Right lobe of liver (tissue), 6 donors: ENCODE results near the gene TMEM50B. TPM values are rescaled to one million over a fixed set of nuclear protein-coding genes. Genes with fewer than 3 reads are reported as not detected.
"Not testable (repeated sequence)": the region's sequence is repeated elsewhere in the genome, so short reads cannot be mapped to it uniquely, and the experiment has no call there.

Source experiments
- ATAC-seq, 4 donors: fragments of 200-7000 bp; cut with Tn5 transposase; one replicate each; pipeline ENCODE4 v1.9.1; 2020; ENCODE audit warnings: mild to moderate bottlenecking in 4 of 4, moderate library complexity in 4 of 4
- DNase-seq, 3 donors: peaks; one replicate each; pipeline ENCODE4 v3.0.0-alpha.2; 2020
- H3K27ac ChIP-seq, 3 donors: fragments of 200-600 bp; one replicate each; pipeline ENCODE4 v1.8.0; 2022
- H3K27me3 ChIP-seq, 2 donors: fragments of 200-600 bp; one replicate each; pipeline ENCODE4 v1.8.0; 2022
- H3K36me3 ChIP-seq, 4 donors: fragments of 200-600 bp; sonication (generic) in 1 of 4; one replicate each; pipeline versions ENCODE4 v1.5.1 to v1.8.0; 2017 to 2022; ENCODE audit warnings: control low read depth in 1 of 4
- H3K4me1 ChIP-seq, 4 donors: fragments of 200-600 bp; sonication (generic) in 1 of 4; one replicate each; pipeline versions ENCODE4 v1.5.1 to v1.8.0; 2017 to 2022; ENCODE audit warnings: control low read depth in 1 of 4
- H3K4me3 ChIP-seq, 3 donors: fragments of 200-600 bp; one replicate each; pipeline ENCODE4 v1.8.0; 2022
- H3K9me3 ChIP-seq, 4 donors: fragments of 200-600 bp; sonication (generic) in 1 of 4; one replicate each; pipeline versions ENCODE4 v1.5.1 to v1.8.0; 2017 to 2022; ENCODE audit warnings: control low read depth in 1 of 4
- CTCF ChIP-seq, 4 donors: fragments of 200-600 bp in 3 of 4; fragments of 450-650 bp in 1 of 4; IDR thresholded peaks; one replicate each; pipeline versions ENCODE4 v1.5.1 to v1.8.0; 2016 to 2022; ENCODE audit warnings: antibody characterized with exemption in 4 of 4, mild to moderate bottlenecking in 2 of 4
- POLR2A ChIP-seq: fragments of 450-650 bp; IDR thresholded peaks from one replicate; pipeline ENCODE4 v1.6.1; 2017; ENCODE audit warnings: antibody characterized with exemption, mild to moderate bottlenecking
- WGBS: methylation state at CpG from one replicate; pipeline ENCODE4 v1.1.6; 2018; ENCODE audit warnings: low coverage, low lambda C conversion rate; ENCODE audit not compliant: insufficient coverage; ENCODE audit errors: missing lambda C conversion rate; 5-methylcytosine and 5-hydroxymethylcytosine counted together
- intact Hi-C, 2 donors: fragments of 100-400 bp; cut with DNase I; formaldehyde crosslinking; loops; one replicate each; pipeline versions ENCODE4 v1.11.2 to v1.14.1; 2022
- total RNA-seq, 6 experiments: library from RNA; depleted of rRNA in 2 of 6; stranded (reverse); fragments of >200 nt in 2 of 6; fragmentation: NEBNext Ultra II Directional in 3 of 6; extraction: Animal tissue kit (Norgen Biotek cat#: 25700) in 3 of 6; gene quantifications; one replicate each; pipeline versions ENCODE4 v1.1.0 to v1.2.4, GENCODE V29; 2016 to 2023
- donor health status: DM: no; HTN: yes; CAD: no.
- donor health status: DM: no; HTN: no; CAD: no.
- donor health status: DM: no; HTN: no; CAD: no.
- donor health status: DM: no; HTN: yes; CAD: no.
- donor health status: DM: no; HTN: yes; CAD: no.

The TMEM50B gene
- total RNA-seq, 6 experiments from 2014 or later = 13.0 to 35.4 (median 20.2) TPM

- TF ChIP-seq POLR2A (no peak), CTCF (IDR thresholded peaks at IDR 0.05) (no peak)
- H3K9me3 ChIP-seq = no peaks in the 10 kb centered on the region
- no peaks in the 10 kb centered on the region for H3K27me3 ChIP-seq
- WGBS = 86% methylated on average over 2 of the region's 2 CpGs
- ATAC-seq (peak in 2 of 4 donors; percentile 29 to 52), DNase-seq (no peak)
- no peak overlapping the region for H3K4me3 ChIP-seq
- H3K36me3 ChIP-seq = peaks cover 0 to 87% (median 32%) of the 10 kb centered on the region in 4 donors
- no peaks in the 10 kb centered on the region for H3K4me1 ChIP-seq
- H3K27ac ChIP-seq = no peak overlapping the region
- intact Hi-C loops = no loop called here
Measured at GRCh38 chr21:33514229-33514628, 34.5 kb upstream of the TMEM50B start.

- WGBS = 87% methylated on average over 3 of the region's 3 CpGs
- DNase-seq (no peak), ATAC-seq (no peak)
- intact Hi-C loops = no loop called here
- Histone ChIP-seq H3K36me3 (peaks cover 0 to 81% (median 27%) of the 10 kb centered on the region in 4 donors), H3K4me3 (no peak overlapping the region), H3K27ac (no peak overlapping the region), H3K4me1 (no peaks in the 10 kb centered on the region), H3K27me3 (no peaks in the 10 kb centered on the region), H3K9me3 (no peaks in the 10 kb centered on the region)
- TF ChIP-seq POLR2A (no peak), CTCF (IDR thresholded peaks at IDR 0.05) (no peak)
Measured at GRCh38 chr21:33512481-33512880, 32.7 kb upstream of the TMEM50B start.

- WGBS = 98% methylated on average over 4 of the region's 4 CpGs
- peaks cover 0 to 77% (median 26%) of the 10 kb centered on the region in 4 donors for H3K36me3 ChIP-seq
Measured at GRCh38 chr21:33511639-33512038, 31.9 kb upstream of the TMEM50B start.

GRCh38 chr21:33510826-33511225 lies 31.1 kb upstream of the TMEM50B start:
- H3K36me3 ChIP-seq = peaks cover 0 to 70% (median 23%) of the 10 kb centered on the region in 4 donors

More at GRCh38 chr21:33511639-33512038, 31.9 kb upstream of the TMEM50B start:
- DNase-seq (no peak), ATAC-seq (no peak)
- Histone ChIP-seq H3K9me3 (no peaks in the 10 kb centered on the region), H3K27ac (no peak overlapping the region), H3K27me3 (no peaks in the 10 kb centered on the region), H3K4me3 (no peak overlapping the region), H3K4me1 (no peaks in the 10 kb centered on the region)
- no peak for TF ChIP-seq POLR2A
- TF ChIP-seq CTCF (IDR thresholded peaks at IDR 0.05) = no peak
- intact Hi-C loops = no loop called here

GRCh38 chr21:33507003-33507402 lies 27.2 kb upstream of the TMEM50B start:
- H3K27me3 ChIP-seq, DNase-seq, H3K9me3 ChIP-seq, intact Hi-C loops, ATAC-seq, H3K4me3 ChIP-seq, H3K4me1 ChIP-seq, H3K27ac ChIP-seq: not testable (repeated sequence)
- peaks cover 0 to 68% (median 13%) of the 10 kb centered on the region in 4 donors for H3K36me3 ChIP-seq
- WGBS = 92% methylated on average over 1 of the region's 1 CpG

More at GRCh38 chr21:33510826-33511225, 31.1 kb upstream of the TMEM50B start:
- no peaks in the 10 kb centered on the region for H3K9me3 ChIP-seq
- no peak overlapping the region for H3K4me3 ChIP-seq
- no peaks in the 10 kb centered on the region for H3K27me3 ChIP-seq
- 87% methylated on average over 7 of the region's 8 CpGs for WGBS
- intact Hi-C loops = no loop called here
- DNase-seq (no peak), ATAC-seq (no peak)
- no peak overlapping the region for H3K27ac ChIP-seq
- H3K4me1 ChIP-seq = no peaks in the 10 kb centered on the region
- TF ChIP-seq POLR2A (no peak), CTCF (IDR thresholded peaks at IDR 0.05) (no peak)
